ENCODE data around the gene PLEKHH1. TPM values are rescaled to one million over a fixed set of nuclear protein-coding genes. Genes with fewer than 3 reads are reported as not detected.

PLEKHH1 gene
- total RNA-seq, 4 donors from 2014 or later = 71.1 to 123 (median 79.7) TPM

DNA sequence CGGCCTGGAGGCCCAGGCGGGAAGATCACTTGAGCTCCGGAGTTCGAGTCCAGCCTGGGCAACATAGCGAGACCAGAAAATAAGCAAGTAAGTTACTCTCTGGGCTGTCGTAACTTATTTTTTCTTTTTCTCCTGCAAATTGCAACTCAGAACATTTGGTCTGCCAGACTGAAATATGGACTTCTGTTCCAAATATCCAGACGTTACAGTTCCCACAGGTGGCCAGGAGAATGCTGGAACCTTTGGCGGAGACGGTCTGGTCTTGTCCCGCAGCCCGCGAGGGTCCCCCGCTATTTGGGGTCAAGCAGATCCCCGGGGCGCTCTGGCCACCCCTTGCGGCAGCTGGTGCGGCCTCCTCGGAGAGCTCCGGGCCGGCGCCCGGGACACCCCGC is 488 bp upstream of the PLEKHH1 start:
- no peaks in the 10 kb centered on the region for H3K36me3 ChIP-seq
- H3K4me1 ChIP-seq = peaks cover 0 to 18% (median 8%) of the 10 kb centered on the region in 4 donors
- no peak for TF ChIP-seq POLR2A (IDR thresholded peaks at IDR 0.05)
- TF ChIP-seq POLR2AphosphoS5 (IDR thresholded peaks at IDR 0.05) = no peak
- intact Hi-C loops (cut with DNase I; ENCODE audit: low total_unique reads) = no loop called here
- DNase-seq = no peak
- in situ Hi-C loops (cut with MboI; ENCODE audit: low pct_ligation_motif_present in 1 of 4, low pct_unique_long_range_greater_than_20kb in 1 of 4, low sequenced_read_pairs in 3 of 4) = no loop called here
- H3K9me3 ChIP-seq = no peaks in the 10 kb centered on the region
- H3K4me3 ChIP-seq = peak overlapping the region; percentile 21 to 89 (median 82)
- H3K27ac ChIP-seq = peak overlapping the region; percentile 75 to 91 (median 89)
- WGBS, 2 donors (ENCODE audit: low coverage in 1 of 2) = 18 to 50% methylated on average over 6 to 18 of the region's 23 CpGs
- no peaks in the 10 kb centered on the region for H3K27me3 ChIP-seq

DNA sequence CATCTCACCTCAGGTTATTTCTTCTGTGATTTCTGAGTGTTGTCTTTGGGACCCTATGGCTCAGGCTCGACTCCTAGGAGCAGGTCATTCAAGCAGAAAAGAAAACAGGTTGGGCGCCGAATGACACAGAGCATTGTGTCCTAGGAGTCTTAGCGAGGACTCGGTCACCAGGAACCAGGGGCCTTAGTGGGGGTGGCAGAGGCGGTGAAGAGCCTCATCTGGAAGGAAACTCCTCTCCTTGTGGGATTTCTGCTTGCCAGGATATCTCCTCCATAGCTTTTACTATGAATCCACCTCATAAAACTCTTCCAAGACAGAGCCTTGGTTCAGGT is 630 bp downstream of the PLEKHH1 start:
- Histone ChIP-seq H3K4me3 (peak overlapping the region; percentile 21 to 89 (median 82)), H3K36me3 (no peaks in the 10 kb centered on the region), H3K27me3 (no peaks in the 10 kb centered on the region), H3K4me1 (peaks cover 0 to 18% (median 8%) of the 10 kb centered on the region in 4 donors), H3K27ac (peak overlapping the region; percentile 75 to 91 (median 89)), H3K9me3 (no peaks in the 10 kb centered on the region)
- no peak for TF ChIP-seq EP300 (IDR thresholded peaks at IDR 0.05; ENCODE audit: low read depth)
- TF ChIP-seq, protein P1, sequence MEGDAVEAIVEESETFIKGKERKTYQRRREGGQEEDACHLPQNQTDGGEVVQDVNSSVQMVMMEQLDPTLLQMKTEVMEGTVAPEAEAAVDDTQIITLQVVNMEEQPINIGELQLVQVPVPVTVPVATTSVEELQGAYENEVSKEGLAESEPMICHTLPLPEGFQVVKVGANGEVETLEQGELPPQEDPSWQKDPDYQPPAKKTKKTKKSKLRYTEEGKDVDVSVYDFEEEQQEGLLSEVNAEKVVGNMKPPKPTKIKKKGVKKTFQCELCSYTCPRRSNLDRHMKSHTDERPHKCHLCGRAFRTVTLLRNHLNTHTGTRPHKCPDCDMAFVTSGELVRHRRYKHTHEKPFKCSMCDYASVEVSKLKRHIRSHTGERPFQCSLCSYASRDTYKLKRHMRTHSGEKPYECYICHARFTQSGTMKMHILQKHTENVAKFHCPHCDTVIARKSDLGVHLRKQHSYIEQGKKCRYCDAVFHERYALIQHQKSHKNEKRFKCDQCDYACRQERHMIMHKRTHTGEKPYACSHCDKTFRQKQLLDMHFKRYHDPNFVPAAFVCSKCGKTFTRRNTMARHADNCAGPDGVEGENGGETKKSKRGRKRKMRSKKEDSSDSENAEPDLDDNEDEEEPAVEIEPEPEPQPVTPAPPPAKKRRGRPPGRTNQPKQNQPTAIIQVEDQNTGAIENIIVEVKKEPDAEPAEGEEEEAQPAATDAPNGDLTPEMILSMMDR (IDR thresholded peaks at IDR 0.05) = no peak
- no peak for TF ChIP-seq POLR2AphosphoS5 (IDR thresholded peaks at IDR 0.05)
- TF ChIP-seq POLR2A (IDR thresholded peaks at IDR 0.05) = peak; percentile 1
- in situ Hi-C loops (cut with MboI; ENCODE audit: low pct_ligation_motif_present in 1 of 4, low pct_unique_long_range_greater_than_20kb in 1 of 4, low sequenced_read_pairs in 3 of 4) (no loop called here), intact Hi-C loops (cut with DNase I; ENCODE audit: low total_unique reads) (no loop called here)
- WGBS, 2 donors (ENCODE audit: low coverage in 1 of 2) = 20 to 35% methylated on average over 1 to 6 of the region's 6 CpGs
- peak; percentile 36 for DNase-seq

DNA sequence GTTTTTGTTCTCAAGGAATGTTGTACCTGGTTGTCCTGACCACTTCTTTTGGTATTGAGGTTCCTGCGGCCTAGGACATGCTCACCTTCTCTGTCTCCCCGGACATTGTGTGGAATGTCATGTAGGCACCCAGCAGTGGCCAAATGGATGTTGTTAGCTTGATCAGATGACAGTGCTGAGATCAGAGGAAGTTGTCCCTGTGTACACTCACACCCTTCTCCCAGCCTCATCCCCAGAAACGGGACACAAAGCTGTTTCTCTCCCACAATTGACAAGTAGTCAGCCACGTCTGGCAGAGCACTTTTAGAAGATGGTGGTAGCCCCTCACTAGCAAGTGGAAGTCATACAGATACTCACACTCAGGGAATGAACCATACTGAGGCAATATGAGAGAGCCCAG is 3.0 kb downstream of the PLEKHH1 start:
- WGBS, 2 donors (ENCODE audit: low coverage in 1 of 2) = 80% methylated on average over 4 of the region's 4 CpGs; no CpG with 5 or more reads in 1 of the 2 donors
- Histone ChIP-seq H3K4me3 (no peak overlapping the region), H3K36me3 (no peaks in the 10 kb centered on the region), H3K9me3 (no peaks in the 10 kb centered on the region), H3K27me3 (no peaks in the 10 kb centered on the region), H3K4me1 (peaks cover 0 to 26% (median 8%) of the 10 kb centered on the region in 4 donors), H3K27ac (no peak overlapping the region)
- intact Hi-C loops (cut with DNase I; ENCODE audit: low total_unique reads) (no loop called here), in situ Hi-C loops (cut with MboI; ENCODE audit: low pct_ligation_motif_present in 1 of 4, low pct_unique_long_range_greater_than_20kb in 1 of 4, low sequenced_read_pairs in 3 of 4) (no loop called here)
- TF ChIP-seq POLR2AphosphoS5 (IDR thresholded peaks at IDR 0.05) (no peak), POLR2A (IDR thresholded peaks at IDR 0.05) (no peak), EP300 (IDR thresholded peaks at IDR 0.05; ENCODE audit: low read depth) (no peak)
- TF ChIP-seq, protein P1 (IDR thresholded peaks at IDR 0.05) = no peak
- no peak for DNase-seq

DNA sequence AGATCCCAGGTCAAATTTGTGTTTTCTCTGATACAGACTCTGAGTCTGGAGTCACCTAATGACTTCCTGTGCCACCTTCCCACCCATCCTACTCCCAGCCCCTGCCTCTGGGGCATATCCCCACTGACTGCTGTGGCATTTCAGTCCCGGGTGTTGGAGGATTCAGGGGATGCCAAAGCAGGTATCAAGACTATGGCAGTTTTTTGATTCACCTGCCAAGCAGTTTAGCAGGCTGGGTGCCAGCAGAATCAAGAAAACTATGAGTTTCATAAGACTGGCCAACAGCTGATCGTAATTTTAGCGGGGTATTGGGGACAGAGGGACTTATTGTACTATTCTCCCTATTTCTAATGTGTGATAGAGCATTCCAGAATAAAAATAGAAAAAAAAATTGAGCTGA is 4.6 kb downstream of the PLEKHH1 start:
- Histone ChIP-seq H3K4me1 (peaks cover 0 to 27% (median 6%) of the 10 kb centered on the region in 4 donors), H3K4me3 (no peak overlapping the region), H3K27ac (no peak overlapping the region), H3K9me3 (no peaks in the 10 kb centered on the region), H3K27me3 (no peaks in the 10 kb centered on the region), H3K36me3 (no peaks in the 10 kb centered on the region)
- no peak for DNase-seq
- in situ Hi-C loops (cut with MboI; ENCODE audit: low pct_ligation_motif_present in 1 of 4, low pct_unique_long_range_greater_than_20kb in 1 of 4, low sequenced_read_pairs in 3 of 4) (no loop called here), intact Hi-C loops (cut with DNase I; ENCODE audit: low total_unique reads) (no loop called here)
- TF ChIP-seq, protein P1 (IDR thresholded peaks at IDR 0.05) = no peak
- TF ChIP-seq POLR2A (IDR thresholded peaks at IDR 0.05) (no peak), EP300 (IDR thresholded peaks at IDR 0.05; ENCODE audit: low read depth) (no peak), POLR2AphosphoS5 (IDR thresholded peaks at IDR 0.05) (no peak)
- 67% methylated on average over 1 to 3 of the region's 3 CpGs for WGBS, 2 donors (ENCODE audit: low coverage in 1 of 2)

DNA sequence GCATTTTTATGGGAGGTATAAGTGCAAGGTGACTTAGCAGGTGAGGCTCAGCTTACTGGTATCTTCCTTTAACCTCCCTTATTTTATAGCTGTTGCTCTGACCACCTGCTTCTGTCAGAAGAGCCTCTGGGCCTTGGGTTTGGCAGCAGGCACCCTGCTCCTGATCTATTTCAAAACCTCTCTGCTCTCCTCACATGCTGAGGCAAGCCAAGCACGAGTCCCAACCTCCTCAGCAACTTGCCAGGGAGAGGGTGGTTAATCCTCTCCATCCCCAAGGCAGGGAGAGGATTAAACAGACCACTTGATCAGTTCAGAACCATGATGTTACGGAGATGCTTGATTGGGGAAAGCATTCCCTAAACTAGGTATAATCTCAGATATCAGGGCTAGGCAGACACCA is 5.4 kb downstream of the PLEKHH1 start:
- WGBS, 2 donors (ENCODE audit: low coverage in 1 of 2) = 75% methylated on average over 1 to 2 of the region's 2 CpGs
- in situ Hi-C loops (cut with MboI; ENCODE audit: low pct_ligation_motif_present in 1 of 4, low pct_unique_long_range_greater_than_20kb in 1 of 4, low sequenced_read_pairs in 3 of 4) = no loop called here
- DNase-seq = no peak
- H3K36me3 ChIP-seq = peaks cover 0 to under 1% (median 0%) of the 10 kb centered on the region in 4 donors
- no peaks in the 10 kb centered on the region for H3K27me3 ChIP-seq
- H3K9me3 ChIP-seq = no peaks in the 10 kb centered on the region
- TF ChIP-seq EP300 (IDR thresholded peaks at IDR 0.05; ENCODE audit: low read depth) = no peak
- TF ChIP-seq POLR2AphosphoS5 (IDR thresholded peaks at IDR 0.05) = no peak
- no peak for TF ChIP-seq POLR2A (IDR thresholded peaks at IDR 0.05)
- TF ChIP-seq, protein P1 (IDR thresholded peaks at IDR 0.05) = no peak
- H3K4me3 ChIP-seq = no peak overlapping the region
- intact Hi-C loops (cut with DNase I; ENCODE audit: low total_unique reads) = no loop called here
- peaks cover 0 to 26% (median 5%) of the 10 kb centered on the region in 4 donors for H3K4me1 ChIP-seq
- no peak overlapping the region for H3K27ac ChIP-seq

Data from transverse colon (tissue), 4 donors.